NCI-H345 treated with DMSO at 0.1 percent for 48 hours (cell line): ENCODE measurements around the gene AKAP5.

Source experiments
- DNase-seq: peaks from one replicate; lab custom pipeline; 2025; ENCODE audit not compliant: unreplicated experiment; lab: John Stamatoyannopoulos, UW

AKAP5 gene

DNA sequence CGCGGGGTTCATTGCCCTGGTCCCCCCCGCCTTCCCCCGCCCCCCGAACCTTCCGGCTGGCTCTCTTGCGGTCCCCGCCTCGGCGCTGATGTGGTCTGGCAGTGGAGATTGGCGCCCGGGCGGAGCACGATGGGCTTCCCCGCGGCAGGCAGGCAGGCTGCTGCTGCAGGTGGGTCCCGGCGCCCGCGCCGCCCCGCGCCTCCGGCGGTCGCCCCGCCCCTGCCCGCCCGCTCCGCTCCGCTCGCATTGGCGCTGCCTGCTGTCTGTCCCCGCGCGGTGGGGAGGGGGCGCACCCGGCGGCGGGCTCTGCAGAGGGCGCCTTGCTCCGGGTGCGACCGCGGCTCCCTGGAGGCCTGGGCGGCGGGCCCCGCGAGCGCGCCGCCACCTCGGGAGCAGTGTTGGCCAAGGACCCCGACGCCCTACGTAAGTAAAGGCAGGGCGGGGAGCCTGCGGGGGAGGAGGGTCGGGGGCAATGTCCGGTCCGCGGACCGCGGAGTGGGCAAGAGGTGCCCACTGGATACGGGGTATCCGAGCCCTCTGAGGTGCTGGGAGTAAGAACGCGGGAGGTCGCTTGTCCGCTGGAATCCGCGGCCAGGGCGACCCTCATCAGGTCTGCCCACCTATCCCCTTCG lies at the start of gene AKAP5:
AKAP5 (plus strand) TSS at position 309 of the 632 bp plus-strand sequence. CDS start 2,896 bp downstream, outside the sequence.
- peak; percentile 68 for DNase-seq

DNA sequence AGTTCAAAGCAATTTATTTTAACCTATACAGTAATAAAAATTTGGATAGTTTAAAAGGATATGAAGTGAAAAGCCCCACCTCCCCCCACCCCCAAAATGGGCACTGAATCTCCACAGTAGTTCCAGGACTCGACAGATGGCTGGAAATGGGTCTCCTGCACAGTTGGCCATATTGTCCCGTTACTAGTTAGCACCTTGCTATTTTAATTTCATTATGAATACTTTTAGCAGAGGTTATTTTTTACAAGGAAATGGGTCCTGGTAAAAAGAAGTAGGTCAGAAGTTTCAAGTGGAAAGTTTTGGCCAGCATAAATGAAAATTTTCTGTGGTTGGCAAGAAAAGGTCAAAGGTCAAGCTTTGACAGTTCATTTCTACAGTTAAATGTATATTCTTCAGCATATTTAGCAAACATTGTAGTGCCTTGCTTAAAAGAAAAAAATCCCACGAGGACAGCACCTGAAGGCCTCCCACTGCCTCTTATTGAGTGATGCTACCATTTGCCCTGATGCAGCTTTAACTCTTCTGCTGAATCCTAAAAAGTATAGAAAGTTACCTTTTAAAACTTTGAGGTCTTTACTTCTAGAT lies 48.9 kb upstream of the AKAP5 start:
- no peak for DNase-seq

DNA sequence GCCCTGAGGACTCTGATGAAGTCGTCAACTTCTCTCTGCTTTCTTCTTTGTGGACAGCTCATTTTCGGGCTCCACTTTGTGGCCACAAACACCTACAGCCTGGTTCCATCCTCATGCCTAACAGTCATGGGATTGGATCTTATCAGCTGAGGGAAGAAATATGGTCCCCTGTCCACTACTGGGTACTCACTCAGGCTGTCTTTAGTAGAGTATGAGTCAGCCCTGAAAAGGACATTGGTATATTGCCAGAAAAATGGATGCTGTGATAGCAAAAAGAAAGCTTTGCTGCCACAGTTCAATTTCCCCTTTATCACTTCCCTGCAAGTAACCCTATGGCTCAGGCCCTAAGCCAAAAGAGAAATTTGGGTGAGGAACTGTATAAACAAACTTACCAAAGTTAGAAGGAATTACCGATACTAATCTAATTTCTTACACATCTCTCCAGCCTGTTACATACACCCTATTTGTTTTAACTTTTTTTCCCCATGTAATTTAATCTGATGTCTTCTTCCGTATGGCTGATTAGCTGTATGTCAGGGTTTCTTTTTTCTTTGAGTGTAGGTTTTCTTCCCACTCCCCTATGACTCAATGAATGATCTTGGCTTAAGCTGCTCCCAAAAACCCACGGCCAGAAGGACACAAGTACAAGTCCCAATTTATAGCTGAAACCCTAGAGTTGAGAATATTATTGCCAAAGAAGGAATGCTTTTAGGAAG lies 48.1 kb upstream of the AKAP5 start:
- no peak for DNase-seq

DNA sequence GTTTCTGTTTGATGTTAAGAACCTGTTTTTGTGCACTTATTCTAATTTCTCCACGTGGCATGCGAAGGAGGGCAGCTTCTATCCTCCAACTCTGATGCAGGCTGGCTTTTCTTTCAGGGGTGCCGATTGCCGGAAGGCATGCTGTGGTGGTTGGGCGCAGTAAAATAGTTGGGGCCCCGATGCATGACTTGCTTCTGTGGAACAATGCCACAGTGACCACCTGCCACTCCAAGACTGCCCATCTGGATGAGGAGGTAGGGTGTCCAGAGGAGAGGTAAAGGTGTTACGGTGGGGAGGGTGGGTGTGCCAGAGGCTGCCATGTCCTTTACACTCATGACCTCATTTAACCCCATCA lies 47.6 kb upstream of the AKAP5 start:
- DNase-seq, result no peak

GRCh38 chr14:64419003-64419402 lies 46.3 kb upstream of the AKAP5 start:
- DNase-seq, result no peak

DNA sequence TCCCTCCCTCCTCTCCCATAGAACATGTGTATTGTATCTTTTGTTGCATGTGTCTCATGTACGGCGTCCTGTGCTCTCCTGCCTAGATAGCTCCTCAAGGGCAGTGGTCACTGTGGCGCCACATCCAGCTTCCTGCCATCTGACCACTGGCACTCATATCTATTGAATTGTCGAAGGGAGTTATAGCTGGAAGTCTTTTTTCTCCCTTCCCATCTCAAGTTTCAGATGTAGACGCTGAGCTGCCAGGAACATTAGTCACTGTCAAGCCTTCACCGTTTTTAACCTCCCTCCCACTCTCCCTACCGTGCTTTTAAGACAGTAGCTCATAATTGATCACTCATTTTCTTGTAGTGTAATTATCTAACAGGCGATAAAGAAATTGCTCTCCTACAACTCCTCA lies 44.1 kb upstream of the AKAP5 start:
- no peak for DNase-seq

- no peak for DNase-seq
Measured at GRCh38 chr14:64422005-64422404, 43.3 kb upstream of the AKAP5 start.

- no peak for DNase-seq
Measured at GRCh38 chr14:64422756-64423155, 42.5 kb upstream of the AKAP5 start.

DNA sequence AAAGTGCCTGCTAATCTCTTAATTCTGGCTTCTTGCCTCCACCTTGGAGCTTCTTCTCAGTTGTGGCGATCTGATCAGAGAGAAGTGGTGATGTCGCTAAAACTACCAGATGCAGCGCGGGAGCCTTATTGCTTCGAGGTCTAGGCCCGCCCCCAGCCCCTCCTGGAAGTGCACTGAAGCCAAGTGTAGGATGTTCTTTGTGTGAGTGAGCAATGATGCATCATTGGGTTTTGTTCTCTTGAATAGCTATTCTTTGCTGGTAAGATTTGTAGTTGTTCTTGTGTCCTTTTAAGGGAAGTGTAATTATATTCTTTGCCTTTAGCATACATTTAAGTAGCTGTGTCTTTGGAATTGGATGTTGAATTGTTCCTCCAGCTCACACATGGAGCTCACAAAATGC lies 41.3 kb upstream of the AKAP5 start:
- no peak for DNase-seq

DNA sequence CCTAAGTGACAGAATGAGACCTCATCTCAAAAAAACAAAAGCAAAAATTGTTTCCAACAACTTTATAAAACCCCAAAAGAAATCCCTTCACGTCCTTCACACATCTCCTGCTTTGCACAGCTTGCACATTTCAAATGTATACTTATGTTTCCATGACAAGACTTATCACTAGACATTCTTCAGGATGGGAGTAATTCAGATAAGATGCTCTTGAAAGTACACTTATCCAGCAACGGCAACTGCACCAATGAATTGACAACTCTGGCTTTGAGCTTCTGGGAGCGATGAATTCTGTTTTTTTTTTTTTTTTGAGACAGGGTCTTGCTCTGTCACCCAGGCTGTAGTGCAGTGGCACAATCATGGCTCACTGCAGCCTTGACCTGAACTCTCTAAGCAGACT lies 30.8 kb upstream of the AKAP5 start:
- no peak for DNase-seq

- DNase-seq, result no peak
Measured at GRCh38 chr14:64438181-64438841, 27.0 kb upstream of the AKAP5 start.

- DNase-seq, result no peak
Measured at GRCh38 chr14:64439141-64439540, 26.2 kb upstream of the AKAP5 start.

DNA sequence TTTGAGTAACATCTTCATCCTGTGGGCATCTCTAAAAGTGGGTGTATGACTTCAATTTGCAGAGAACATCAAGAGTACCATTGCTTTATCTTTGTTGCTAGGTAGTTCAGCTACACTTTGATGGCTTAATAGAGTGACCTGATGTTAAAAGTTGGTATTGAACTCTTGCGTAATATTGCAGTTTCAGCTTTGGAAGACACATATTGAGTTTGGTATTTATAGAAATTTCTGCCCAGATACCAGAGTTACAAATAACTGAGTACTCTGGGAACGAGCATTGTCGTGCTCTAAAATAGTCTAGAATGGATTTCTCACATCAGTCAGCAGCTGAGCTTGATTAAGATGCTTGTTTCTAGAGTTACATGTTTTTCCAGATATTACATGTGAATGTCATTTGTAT lies 24.8 kb upstream of the AKAP5 start:
- DNase-seq, result no peak

- no peak for DNase-seq
Measured at GRCh38 chr14:64442300-64442988, 22.9 kb upstream of the AKAP5 start.

- no peak for DNase-seq
Measured at GRCh38 chr14:64444140-64444539, 21.2 kb upstream of the AKAP5 start.

- DNase-seq, result no peak
Measured at GRCh38 chr14:64444984-64445845, 20.1 kb upstream of the AKAP5 start.

DNA sequence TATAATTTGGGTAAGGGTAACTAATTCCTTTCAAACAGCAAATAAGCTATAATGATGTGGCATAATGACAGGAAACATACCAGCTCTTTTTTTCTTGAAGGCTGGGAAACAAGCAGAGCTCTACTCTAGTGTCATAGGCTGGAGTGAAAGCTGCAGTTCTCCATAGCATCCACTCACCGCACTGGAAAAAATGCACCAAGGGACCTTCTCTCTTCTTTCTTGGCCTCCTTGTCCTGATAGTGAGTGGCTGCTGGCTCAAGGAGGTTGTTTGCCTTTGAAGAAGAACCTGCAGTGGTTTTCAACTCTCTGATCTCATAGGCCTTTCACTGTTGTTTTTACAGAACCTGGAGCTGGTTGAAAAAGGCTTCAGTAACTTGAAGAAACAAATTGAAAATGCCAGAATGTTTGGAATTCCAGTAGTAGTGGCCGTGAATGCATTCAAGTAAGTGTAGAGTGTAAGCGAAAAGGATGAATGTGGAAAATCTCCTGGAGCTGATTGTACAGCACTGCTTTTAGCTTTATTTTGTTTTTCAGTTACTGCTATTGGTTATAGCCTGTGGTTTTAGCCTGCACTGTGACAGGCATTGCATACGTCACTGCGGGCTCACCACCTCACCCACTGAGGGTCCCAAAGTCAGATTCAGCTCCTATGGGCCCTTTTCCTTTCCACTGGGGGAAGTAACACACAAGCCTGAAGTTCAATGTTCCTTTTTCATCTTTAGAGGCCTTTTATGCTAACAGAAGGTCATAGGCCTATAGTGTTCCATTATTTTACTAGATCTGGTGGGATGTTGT lies 17.2 kb upstream of the AKAP5 start:
- no peak for DNase-seq

- no peak for DNase-seq
Measured at GRCh38 chr14:64450255-64450654, 15.0 kb upstream of the AKAP5 start.

- no peak for DNase-seq
Measured at GRCh38 chr14:64454671-64455070, 10.6 kb upstream of the AKAP5 start.
